ENCODE measurements around the gene REST.
"Not testable (repeated sequence)": the region's sequence is repeated elsewhere in the genome, so short reads cannot be mapped to it uniquely, and the experiment has no call there.

REST gene

DNA sequence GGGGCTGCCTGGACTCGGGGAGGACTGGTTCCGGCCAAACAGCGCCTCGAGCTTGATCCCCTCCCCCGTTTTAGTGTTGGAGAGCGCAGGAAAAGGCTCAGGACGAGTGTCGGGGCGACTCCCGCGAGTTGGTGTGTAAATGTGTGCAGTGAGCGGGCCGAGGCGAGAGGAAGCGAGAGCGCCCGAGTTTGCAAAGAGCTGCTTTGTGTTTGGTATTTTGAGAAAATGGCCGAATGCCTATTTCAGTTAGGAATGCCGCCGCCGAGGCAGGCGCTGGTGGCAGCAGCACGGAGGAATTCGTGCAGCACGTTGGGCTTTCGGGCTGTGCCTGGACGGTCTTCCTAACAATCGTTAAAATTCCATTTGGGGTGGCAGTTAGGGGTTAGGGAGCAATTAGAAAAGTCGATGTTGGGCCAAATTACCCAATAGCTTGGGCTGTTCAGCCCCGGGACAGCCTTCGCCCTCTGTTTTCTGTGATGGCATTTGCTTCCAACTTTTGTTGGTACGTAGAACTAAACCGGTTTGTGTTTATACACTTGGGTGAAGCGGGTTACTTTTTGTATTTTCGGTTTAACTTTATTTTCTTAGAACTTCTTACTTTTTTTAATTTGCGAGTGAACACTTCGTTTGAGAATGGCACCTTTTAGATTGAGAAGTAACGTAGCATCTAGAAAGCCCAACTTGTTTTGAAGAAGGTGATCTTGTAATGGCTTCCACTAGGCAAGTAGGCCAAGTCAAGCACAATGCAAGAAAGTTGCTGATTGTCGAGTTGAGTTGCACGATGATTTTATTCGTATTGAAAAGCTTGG, 1.6 kb downstream of the REST start:
- DNase-seq: no peak

DNA sequence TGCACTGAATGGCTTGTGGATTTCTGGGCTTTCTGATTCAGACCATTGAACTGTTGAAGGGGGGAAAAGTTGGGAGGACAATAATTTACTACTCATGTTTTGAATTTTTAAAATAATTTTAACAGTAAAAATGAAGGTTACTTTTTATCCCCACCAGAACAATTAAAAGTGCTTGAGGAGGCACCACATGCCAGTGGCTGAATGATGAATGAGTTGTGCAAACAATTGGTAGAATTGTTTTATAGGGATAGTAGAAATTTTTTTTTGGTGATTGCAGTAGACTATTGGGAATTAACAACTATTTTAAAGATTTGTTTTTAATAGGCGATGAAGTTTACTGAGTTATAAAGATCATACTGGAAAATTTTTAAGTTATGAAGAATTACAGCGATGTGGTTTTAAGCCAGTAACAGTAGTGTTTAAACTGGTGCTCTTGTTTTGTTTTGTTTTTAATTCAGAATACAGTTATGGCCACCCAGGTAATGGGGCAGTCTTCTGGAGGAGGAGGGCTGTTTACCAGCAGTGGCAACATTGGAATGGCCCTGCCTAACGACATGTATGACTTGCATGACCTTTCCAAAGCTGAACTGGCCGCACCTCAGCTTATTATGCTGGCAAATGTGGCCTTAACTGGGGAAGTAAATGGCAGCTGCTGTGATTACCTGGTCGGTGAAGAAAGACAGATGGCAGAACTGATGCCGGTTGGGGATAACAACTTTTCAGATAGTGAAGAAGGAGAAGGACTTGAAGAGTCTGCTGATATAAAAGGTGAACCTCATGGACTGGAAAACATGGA, 2.7 kb downstream of the REST start:
- DNase-seq: no peak

DNA sequence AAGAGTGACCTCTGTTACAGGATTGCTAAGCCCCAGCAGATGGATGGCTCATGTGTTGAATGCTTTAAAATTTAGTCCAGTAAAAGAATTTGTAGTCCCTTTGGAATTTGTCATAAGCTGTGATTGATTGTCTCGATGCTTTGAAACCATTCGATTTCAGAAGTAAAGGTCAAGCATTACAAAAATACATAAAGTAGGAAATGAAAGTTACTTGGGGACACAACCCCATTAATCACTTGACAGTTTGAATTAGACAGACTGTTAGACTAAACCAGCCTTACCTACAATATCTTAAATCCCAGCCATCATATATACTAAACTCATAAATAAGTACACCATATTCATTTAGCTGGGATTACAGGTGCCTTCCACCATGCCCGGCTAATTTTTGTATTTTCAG, 6.6 kb downstream of the REST start:
- no peak for DNase-seq

DNA sequence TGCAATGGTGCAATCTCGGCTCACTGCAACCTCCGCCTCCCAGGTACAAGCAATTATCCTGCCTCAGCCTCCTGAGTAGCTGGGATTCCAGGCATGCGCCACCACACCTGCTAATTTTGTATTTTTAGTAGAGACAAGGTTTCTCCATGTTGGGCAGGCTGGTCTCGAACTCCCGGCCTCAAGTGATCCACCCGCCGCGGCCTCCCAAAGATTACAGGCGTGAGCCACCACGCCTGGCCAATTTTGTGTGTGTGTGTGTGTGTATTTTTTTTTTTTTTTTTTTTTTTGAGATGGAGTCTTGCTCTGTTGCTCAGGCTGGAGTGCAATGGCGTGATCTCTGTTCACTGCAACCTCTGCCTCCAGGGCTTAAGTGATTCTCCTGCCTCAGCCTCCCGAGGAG, 7.3 kb downstream of the REST start:
- not testable (repeated sequence) for DNase-seq

DNA sequence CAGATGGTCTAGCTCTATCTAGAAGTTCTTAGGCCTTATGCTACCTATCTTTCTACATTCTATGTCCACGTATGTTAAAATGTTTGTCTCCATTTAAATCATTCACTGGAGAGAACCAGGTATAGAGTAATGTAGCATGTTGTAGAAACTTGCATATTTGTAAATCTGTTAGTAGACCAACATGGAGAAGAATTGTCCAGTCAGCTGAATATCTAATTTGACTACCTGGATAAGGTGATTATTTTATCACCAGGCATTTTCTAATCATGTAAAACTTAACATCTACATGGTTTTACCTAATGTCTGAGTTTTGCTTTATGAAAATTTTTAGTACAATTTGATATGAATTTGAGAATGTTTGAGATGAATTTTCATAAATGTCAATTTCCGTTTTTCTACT, 19.5 kb downstream of the REST start:
- no peak for DNase-seq

DNA sequence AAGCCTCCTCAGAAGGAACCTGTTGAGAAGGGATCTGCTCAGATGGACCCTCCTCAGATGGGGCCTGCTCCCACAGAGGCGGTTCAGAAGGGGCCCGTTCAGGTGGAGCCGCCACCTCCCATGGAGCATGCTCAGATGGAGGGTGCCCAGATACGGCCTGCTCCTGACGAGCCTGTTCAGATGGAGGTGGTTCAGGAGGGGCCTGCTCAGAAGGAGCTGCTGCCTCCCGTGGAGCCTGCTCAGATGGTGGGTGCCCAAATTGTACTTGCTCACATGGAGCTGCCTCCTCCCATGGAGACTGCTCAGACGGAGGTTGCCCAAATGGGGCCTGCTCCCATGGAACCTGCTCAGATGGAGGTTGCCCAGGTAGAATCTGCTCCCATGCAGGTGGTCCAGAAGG, 22.9 kb downstream of the REST start:
- no peak for DNase-seq

DNA sequence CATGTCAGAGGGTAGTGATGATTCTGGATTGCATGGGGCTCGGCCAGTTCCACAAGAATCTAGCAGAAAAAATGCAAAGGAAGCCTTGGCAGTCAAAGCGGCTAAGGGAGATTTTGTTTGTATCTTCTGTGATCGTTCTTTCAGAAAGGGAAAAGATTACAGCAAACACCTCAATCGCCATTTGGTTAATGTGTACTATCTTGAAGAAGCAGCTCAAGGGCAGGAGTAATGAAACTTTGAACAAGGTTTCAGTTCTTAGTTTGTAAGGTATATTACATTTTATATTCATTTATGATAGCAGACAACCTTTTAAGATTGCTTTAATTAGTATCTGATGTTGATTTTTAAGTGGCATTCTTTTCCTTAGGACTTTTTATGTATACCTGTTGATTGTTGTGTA, 24.2 kb downstream of the REST start:
- DNase-seq: no peak

DNA sequence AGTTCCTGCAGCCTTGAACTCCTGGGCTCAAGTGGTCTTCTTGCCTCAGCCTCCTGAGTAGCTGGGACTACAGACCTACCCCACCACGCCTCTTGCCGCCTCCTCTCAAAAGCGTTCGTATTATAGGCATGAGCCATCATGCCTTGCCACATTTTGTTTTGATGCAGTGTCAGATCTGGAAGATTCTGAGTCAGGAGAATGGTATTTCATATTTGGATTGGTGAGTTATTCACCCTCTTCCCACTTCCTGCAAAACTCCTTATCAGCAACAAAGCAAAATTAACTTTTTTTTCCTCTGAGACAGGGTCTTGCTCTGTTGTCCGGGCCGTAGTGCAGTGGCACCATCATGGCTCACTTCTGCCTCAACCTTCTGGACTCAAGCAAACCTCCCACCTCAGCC, 29.6 kb downstream of the REST start:
- no peak for DNase-seq

DNA sequence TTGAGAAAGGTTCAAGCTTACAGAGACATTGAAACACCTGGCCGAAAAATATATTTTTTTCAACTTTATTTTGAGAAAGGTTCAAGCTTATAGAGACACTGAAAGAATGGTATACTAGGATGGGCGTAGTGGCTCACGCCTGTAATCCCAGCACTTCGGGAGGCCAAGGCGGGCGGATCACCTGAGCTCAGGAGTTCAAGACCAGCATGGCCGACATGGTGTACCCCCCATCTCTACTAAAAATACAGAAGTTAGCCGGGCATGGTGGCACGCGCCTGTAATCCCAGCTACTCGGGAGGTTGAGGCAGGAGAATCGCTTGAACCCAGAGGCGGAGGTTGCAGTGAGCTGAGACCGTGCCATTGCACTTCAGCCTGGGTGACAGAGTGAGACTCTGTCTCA, 32.1 kb downstream of the REST start:
- not testable (repeated sequence) for DNase-seq

DNA sequence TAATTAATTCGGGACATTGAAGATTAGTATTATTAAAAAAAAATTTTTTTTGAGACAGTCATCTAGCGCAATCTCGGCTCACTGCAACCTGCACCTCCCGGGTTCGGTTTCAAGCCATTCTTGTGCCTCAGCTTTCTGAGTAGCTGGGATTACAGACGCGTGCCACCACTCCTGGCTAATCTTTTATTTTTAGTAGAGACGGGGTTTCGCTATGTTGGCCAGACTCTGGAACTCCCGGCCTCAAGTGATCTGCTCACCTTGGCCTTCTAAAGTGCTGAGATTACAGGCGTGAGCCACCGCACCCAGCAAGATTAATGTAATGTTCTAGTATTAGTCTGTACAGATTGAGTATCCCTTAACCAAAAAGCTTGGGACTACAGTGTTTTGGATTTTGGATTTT, 32.7 kb downstream of the REST start:
- DNase-seq: no peak

DNA sequence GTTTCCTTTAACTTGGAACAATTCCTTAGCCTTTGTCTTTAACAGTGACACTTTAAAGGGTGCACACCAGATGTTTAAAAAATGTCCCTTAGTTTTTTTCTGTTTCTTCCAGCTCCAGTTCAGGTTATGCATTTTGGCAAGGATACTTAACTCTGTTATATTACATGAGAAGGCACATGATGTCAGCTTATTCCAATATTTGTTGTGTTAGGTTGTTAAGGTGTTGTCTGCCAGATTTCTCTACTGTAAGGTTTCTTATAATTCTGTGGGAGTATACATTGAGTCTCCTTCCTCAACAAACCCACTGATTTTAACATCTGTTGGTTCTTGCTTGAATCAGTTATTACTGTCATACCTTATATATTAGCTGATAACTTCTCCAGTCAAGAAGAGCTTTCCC, 33.3 kb downstream of the REST start:
- no peak for DNase-seq

DNA sequence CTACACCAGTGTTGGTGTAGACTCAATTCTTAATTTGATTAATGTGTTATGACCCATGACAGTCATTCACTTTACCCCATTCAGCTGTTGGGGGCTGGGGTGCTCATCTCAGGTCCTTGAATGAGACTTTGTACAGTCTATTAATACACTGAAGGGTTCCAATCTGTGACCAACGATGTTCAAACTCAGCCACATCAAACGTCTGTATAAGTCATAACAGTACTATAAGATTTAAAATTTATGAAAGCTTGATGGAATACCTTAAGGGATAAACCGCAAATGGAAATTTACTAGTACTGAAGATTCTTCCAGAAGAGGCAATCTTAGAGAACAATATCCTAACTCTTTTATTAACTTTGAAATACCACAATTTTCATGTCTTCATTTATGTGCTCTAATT, 33.7 kb downstream of the REST start:
- DNase-seq: no peak

DNA sequence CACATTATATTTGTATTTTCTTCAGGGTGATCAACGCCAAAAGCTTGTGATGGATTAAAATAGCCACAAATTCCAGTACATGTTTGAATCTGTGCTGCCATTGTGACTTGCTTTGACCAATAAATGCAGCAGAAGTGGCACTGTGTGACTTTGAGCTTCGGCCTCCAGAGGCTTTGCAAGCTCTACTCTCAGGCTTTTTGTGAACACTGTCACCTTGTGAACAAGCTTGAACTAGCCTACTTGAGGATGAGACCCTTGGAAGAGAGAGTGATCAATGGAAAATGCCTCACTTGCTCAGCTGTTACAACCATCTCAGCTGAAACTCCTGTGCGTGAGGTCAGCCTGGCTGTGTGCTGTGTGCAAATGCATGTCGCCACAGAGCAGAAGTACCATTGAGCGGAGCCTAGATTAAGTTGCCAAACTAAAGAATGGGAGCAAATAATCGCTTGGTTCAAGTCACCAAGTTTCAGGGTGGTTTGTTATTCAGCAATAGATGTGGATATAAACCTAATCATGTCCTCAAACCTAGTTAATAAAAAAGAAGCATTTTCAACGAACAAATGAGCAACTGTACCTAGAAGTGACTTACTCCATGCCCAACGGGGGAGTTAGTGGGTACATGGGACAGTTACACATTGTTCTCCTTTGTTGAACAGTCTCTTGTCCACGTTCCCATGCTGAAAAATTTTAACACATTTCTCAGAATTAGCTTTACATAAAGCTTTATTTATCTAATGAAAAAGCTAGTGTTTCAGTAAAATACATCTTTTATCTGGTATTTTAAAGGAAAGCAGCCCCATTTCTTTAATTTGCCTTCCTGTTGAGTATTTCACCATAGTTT, 46.2 kb downstream of the REST start:
- DNase-seq: no peak

DNA sequence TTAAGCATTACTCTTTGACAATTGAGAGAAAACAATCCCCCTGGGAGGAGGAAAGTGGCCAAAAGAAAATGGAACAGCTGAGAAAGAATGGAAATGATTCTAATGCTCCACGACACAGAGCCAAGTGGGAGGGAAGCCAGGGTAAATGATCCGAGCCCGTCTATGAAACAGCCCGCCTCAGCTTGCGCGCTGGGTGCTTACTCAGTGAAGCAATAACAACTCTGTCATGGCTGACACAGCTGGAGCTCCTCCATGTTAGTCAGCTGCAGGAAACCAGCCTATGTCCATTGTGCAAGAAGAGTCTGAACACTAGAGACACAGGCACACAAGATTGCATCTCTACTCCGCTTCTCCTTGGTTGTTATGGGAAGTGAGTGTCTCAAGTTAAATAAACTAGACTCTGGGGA, 50.4 kb downstream of the REST start:
- DNase-seq: no peak

DNA sequence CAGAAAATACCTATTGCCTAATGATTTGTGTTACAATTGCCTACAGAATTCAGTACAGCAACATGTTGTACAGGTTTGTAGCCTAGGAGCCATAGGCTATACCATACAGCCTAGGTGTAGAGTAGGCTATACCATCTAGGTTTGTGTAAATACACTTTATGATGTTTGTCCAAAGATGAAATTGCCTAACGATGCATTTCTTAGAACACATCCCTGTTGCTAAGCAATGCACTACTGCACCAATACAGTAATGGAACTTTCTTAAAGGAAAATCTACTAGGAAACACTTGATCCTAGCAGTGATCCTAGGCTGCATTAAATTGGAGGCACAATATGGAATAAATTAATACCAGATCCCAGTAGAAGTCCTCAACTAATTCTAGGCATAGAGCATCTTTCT, 51.4 kb downstream of the REST start:
- DNase-seq: no peak

DNA sequence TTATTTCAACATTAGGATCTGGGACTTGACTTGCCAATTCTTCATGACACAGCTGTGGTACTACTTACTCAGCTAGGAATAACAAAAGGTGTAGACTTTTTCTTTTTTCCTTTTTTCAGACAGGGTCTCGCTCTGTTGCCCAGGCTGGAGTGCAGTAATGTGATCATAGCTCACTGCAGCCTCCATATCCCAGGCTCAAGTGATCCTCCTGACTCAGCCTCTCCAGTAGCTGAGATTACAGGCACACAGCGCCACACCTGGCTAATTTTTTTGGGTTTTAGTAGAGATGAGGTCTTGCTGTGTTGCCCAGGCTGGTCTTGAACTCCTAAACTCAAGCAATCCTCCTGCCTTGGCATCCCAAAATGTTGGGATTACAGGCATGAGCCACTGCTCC, 53.4 kb downstream of the REST start:
- no peak for DNase-seq

DNA sequence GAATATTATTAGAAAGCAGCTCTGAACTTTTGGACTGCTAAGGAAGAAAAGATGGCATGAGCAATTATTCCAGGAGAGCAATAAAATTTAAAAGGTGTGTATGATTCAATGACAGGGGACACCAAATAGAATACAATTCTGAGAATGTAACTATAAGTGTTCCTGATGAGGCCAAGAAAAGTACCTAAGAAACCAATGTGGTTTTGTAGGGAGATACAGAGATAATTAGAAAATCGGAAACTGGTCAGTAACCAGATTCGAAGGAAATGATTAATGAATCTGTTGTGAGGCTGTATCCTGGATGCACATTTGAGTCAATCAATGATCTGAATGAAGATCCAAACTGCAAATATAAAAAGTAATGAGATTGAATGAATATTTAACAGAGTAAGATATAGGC, 63.7 kb downstream of the REST start:
- no peak for DNase-seq

DNA sequence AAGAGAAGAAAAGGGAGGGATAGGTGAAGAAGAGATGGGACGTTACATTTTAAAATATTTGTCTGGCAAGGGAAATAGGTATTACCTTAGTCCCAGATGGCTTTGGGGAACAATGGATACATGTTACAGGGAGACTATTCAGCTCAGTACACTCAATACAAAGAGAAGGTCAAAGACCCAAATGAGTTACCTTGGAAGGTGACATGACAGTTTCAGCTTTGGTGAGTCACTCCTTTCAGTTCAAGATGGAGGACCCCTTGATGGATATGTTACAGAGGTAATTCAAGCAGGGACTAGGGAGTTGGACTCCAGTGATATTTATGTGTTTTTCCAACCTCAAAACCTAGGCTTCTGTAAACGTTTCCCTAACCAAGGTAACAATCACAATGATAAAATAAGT, 64.7 kb downstream of the REST start:
- no peak for DNase-seq

DNA sequence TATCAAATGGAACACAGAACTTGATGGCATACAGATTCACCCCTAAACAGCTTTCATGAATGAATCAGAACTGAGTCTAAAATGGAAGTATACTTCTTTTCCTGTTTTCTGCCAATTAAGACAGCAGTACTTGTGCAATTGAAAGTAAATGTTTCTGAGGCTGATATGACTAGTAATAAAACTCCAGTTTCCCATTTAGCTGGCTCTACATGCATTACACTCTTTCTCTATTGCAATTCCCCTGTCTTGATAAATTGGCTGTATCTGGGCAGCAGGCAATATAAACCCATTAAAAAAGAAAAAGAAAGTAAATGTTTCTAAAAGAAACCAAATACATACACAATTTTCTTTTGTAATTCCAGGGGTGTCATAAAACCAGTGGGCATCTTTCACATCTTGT, 65.1 kb downstream of the REST start:
- no peak for DNase-seq

DNA sequence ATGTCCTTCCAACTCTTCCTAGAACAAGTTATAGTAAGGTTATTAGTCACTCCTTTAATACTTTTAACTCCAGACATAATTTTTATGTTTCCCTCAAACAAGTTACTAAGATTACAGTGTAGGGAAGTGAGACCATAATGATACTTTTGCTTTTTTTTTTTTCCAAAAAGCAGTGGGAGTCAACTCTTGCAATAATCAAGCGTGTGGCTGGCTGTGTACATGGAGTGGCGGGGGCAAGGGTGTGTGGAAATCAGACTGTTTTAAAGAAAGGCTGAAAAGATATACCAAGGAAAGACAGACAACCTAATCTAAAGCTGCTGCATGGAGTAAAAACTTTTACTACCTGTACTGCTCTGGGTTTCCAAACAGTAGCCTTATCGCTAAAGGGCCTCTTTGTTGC, 65.6 kb downstream of the REST start:
- DNase-seq: no peak

DNA sequence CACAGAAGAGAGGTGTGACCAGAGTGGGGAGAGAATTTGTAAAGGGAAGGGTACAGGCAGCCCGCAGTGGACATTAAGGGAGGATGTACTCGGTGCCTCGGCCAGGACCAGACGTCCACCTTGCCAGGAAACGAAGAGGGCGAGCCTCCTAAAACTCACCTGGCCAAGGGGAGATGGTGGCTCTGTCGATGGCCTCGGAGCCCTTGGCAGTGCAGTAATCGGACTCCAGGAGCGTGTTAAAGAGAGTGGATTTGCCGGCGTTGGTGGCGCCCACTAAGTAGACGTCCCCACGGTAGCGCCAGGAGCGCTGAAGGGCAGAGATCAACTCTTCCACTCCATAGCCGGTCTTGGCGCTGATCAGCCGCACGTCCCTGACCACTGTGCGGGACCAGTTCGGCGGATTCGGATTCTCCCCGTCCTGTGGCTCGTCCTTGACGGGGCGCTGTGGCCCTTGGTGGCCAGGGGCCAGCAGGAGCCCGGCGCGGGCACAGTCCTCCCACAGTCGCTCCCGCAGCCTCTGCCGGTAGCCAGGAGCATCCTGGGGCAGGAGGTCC, 68.7 kb downstream of the REST start:
- no peak for DNase-seq

DNA sequence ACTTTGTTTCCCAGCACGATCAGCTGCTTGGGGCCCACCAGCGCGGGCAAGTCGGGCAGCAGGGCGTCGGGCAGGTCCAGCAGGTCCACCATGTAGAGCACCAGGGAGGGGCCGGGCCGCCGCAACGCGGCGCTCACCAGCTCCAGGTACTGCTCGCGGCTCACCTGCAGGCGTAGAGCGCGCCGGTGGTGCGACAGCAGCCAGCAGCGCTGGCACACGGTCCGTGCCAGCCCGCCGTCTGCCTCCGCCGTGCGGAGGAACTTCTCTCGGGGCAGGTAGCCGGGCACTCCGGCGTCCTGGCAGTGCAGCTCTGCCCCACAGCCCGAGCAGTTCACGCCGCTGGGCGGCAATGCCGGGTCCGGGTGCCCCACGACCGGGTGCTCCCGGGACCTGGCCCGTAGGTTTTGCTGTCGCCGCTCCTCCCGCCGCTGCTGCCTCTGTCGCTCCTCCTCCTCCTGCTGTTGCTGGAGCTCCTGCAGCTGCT, 69.2 kb downstream of the REST start:
- DNase-seq: no peak

Measured in cerebellar nuclear complex (tissue), 1 donor.